AG04450 (cell line): ENCODE data around the gene CHRD. TPM values are rescaled to one million over a fixed set of nuclear protein-coding genes. Genes with fewer than 3 reads are reported as not detected.

Source experiments
- CTCF ChIA-PET: fragments of 300-600, 350-600 bp; formaldehyde crosslinking; extraction: SDS; loops from one replicate; lab custom pipeline; 2022; ENCODE audit warnings: antibody characterized with exemption, inconsistent platforms; lab: Charles Lee
- POLR2A ChIA-PET: fragments of 350-600 bp; formaldehyde crosslinking; extraction: SDS; loops from one replicate; lab custom pipeline; 2021; ENCODE audit warnings: antibody characterized with exemption, inconsistent platforms; lab: Yijun Ruan, JAX
- DNase-seq: peaks from one replicate; pipeline ENCODE4 v3.0.0-alpha.2; 2011; ENCODE audit warnings: low read depth, low spot score
- H3K27ac ChIP-seq: one replicate; pipeline ENCODE4 v1.5.1; 2012; ENCODE audit warnings: low read depth, low read length, control low read depth
- H3K27me3 ChIP-seq: one replicate; pipeline ENCODE4 v1.6.0; 2012; ENCODE audit warnings: low read length; ENCODE audit not compliant: control insufficient read depth, insufficient read depth
- H3K4me3 ChIP-seq: 2 replicates; pipeline ENCODE4 v1.5.1; 2011; ENCODE audit warnings: mild to moderate bottlenecking, low read depth, low read length, control low read depth
- H3K9me3 ChIP-seq: 2 replicates; pipeline ENCODE4 v1.5.1; 2012; ENCODE audit warnings: low read length; ENCODE audit not compliant: control insufficient read depth, insufficient read depth
- CTCF ChIP-seq: IDR thresholded peaks from 2 replicates; pipeline ENCODE4 v1.5.1; 2011; ENCODE audit warnings: low read depth, low read length, control low read depth, inconsistent platforms
- polyA plus RNA-seq: library from polyadenylated mRNA; depleted of rRNA; stranded (reverse); fragments of >200 nt; gene quantifications from 2 replicates; pipeline ENCODE4 v1.2.3, GENCODE V29; 2011

Gene CHRD
- polyA plus RNA-seq, 1 experiment = 0.12 TPM

- no peaks in the 10 kb centered on the region for H3K27me3 ChIP-seq
- TF ChIP-seq CTCF = no peak
- CTCF ChIA-PET = interaction anchor here (0.7 to 1.5 kb wide), 3 partner anchors 11 to 182 kb away, joined by 3 to 7 read pairs (median 3); no protein-coding TSS in a partner anchor
- POLR2A ChIA-PET = interaction anchor here (0.6 kb wide), 1 partner anchor 22 kb away, joined by 3 read pairs; no protein-coding TSS in a partner anchor
- H3K4me3 ChIP-seq = peak overlapping the region; percentile 81
- no peak overlapping the region for H3K27ac ChIP-seq
- no peaks in the 10 kb centered on the region for H3K9me3 ChIP-seq
- no peak for DNase-seq
These were observed 19.6 kb upstream of the CHRD start for GRCh38 chr3:184360070-184360928.

DNA sequence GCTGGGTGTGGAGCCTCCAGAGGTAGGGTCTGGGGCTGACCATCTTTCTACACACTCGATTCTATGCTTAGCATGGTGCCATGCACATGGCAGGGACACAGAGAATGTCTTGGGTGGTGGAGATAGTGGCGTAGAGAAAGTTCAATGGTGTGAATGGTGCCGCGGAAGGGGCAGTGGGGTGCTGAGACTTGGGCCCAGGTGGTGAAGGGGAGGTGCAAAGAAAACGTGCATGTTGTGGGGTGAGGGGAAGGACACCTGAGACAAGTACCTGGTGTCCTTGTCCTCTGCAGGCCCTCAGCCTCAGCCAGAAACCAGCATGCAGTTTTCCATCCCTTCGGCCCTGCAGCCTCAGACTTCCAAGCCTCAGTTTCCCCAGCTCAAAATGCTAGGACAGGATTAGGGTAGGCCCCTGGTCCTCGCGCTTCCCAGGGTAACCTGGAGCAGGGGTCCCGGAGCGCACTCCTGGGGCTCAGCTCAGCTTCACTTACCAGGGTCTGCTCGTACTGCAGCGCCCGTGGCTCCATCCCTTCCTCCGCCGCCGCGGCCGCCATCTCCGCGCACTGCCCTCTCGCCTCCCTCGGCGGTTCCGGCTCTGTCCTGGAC, 18.8 kb upstream of the CHRD start:
- Histone ChIP-seq H3K27ac (peak overlapping the region; percentile 31), H3K4me3 (peak overlapping the region; percentile 81), H3K9me3 (no peaks in the 10 kb centered on the region), H3K27me3 (no peaks in the 10 kb centered on the region)
- no peak for TF ChIP-seq CTCF
- ChIA-PET CTCF (interaction anchor here (1.8 kb wide), 1 partner anchor 11 kb away, joined by 12 read pairs; no protein-coding TSS in a partner anchor), POLR2A (interaction anchor here (1.3 kb wide), 1 partner anchor 46 kb away, joined by 4 read pairs; no protein-coding TSS in a partner anchor)
- no peak for DNase-seq

- POLR2A ChIA-PET = interaction anchor here (0.7 to 1.3 kb wide), 3 partner anchors 46 to 1649 kb away, joined by 3 to 4 read pairs (median 4); no protein-coding TSS in a partner anchor
- Histone ChIP-seq H3K9me3 (no peaks in the 10 kb centered on the region), H3K4me3 (peak within 1 kb of the TSS; percentile 81), H3K27ac (peak within 1 kb of the TSS; percentile 73), H3K27me3 (no peaks in the 10 kb centered on the region)
- CTCF ChIA-PET = interaction anchor here (1.6 to 1.8 kb wide), 2 partner anchors 8 to 10 kb away, joined by 6 to 12 read pairs; no protein-coding TSS in a partner anchor
- TF ChIP-seq CTCF = no peak
- DNase-seq = no peak
These were observed 18.3 kb upstream of the CHRD start, which contains the start of the genes CLCN2 and POLR2H for GRCh38 chr3:184361532-184361931. Gene CLCN2 (minus strand): TSS chr3:184361605. CDS start chr3:184361479, 126 bp downstream. Gene POLR2H (plus strand): TSS chr3:184361710. CDS start chr3:184363493, 1,783 bp downstream.

DNA sequence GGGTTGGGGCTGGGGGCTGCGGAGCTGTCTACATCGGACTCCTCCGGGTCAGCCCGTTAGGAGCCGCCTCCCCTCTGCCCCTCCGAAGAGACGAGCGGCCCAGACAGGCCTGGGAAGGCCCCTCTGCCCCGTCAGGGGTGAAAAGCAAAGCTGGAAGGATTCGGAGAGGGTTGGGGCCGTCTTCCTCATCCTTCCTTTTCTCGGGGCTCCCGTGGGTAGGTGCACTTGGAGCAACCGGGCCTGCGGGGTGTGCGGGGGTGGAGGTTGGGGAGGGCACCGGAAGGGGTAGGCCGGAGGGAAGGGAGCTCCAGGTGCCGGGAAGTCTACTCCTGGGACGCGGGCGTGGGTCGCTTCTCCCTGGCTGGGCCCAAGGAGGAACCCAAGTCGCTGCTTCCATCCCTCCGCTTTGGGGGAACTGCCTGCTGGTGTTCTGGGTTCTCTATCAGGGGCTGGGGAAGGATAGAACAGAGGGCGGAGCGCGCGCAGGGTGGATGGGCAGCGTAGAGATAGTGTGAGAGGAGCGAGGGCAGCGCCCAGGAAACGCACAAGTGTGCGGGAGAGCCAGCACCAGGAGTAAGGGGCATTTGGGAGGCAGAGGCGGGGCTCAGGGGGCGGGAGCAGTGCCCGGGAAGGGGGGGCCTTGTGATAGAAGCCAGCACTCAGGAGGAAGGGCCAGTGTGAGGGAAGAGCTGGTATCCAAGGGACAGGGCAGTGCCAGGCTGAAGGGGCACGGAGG, 17.8 kb upstream of the CHRD start:
- DNase-seq = no peak
- ChIA-PET POLR2A (interaction anchor here (0.6 to 1.3 kb wide), 6 partner anchors 11 to 1648 kb away, joined by 3 to 7 read pairs (median 4); no protein-coding TSS in a partner anchor), CTCF (interaction anchor here (0.6 to 1.8 kb wide), 3 partner anchors 8 to 464 kb away, joined by 6 to 12 read pairs (median 6); no protein-coding TSS in a partner anchor)
- Histone ChIP-seq H3K27me3 (no peaks in the 10 kb centered on the region), H3K9me3 (no peaks in the 10 kb centered on the region), H3K27ac (peak overlapping the region; percentile 73), H3K4me3 (peak overlapping the region; percentile 81)
- no peak for TF ChIP-seq CTCF
